HCT116 (cell line): ENCODE measurements around the gene MCRIP2. TPM values are rescaled to one million over a fixed set of nuclear protein-coding genes. Genes with fewer than 3 reads are reported as not detected.

Source experiments
- ATAC-seq: fragments of 200-7000 bp; cut with Tn5 transposase; 2 replicates; pipeline ENCODE4 v1.9.1; 2020; ENCODE audit warnings: mild to moderate bottlenecking, moderate library complexity
- BruUV-seq: library from RNA; stranded (reverse); fragments of 400-500 nt; replicated peaks from 2 replicates; lab custom pipeline; 2021; lab: Mats Ljungman, UMichigan
- CTCF ChIA-PET: fragments of 300-600 bp; sonication (Branson Sonifier 250); formaldehyde crosslinking; loops from one replicate; lab custom pipeline; 2021; ENCODE audit warnings: antibody characterized with exemption; lab: Charles Lee
- POLR2A ChIA-PET: fragments of 300-600, 350-600 bp; sonication (Branson Sonifier 250); formaldehyde crosslinking; loops from one replicate; lab custom pipeline; 2021; ENCODE audit warnings: antibody characterized with exemption; lab: Charles Lee
- RAD21 ChIA-PET, 2 experiments: fragments of 300-600 bp; sonication (Branson Sonifier 250); formaldehyde crosslinking; loops; one replicate each; lab custom pipeline; 2023; ENCODE audit warnings: low total read pairs in 2 of 2; ENCODE audit not compliant: uncharacterized antibody in 2 of 2, unreplicated experiment in 2 of 2, low non-redundant PET in 1 of 2; lab: Charles Lee
- DNase-seq: peaks from one replicate; pipeline ENCODE4 v3.0.0-alpha.2; 2010; ENCODE audit warnings: low read depth, low spot score
- H2AFZ ChIP-seq: fragments of 200-600 bp; shearing (Covaris generic), sonication (generic); 2 replicates; pipeline ENCODE4 v1.6.1; 2017; ENCODE audit warnings: low read depth, mixed run types, mixed read lengths, antibody characterized with exemption, low read length; ENCODE audit not compliant: poor library complexity, severe bottlenecking
- H3K27ac ChIP-seq: 2 replicates; pipeline ENCODE4 v1.5.1; 2012; ENCODE audit warnings: low read depth, low read length
- H3K27me3 ChIP-seq: fragments of 200-600 bp; sonication (generic); 2 replicates; pipeline ENCODE4 v1.6.1; 2016; ENCODE audit warnings: mixed run types, low read length, mixed read lengths; ENCODE audit not compliant: insufficient read depth
- H3K36me3 ChIP-seq, 2 experiments: fragments of 200-500 bp in 1 of 2; fragments of 200-600 bp in 1 of 2; sonication (Bioruptor generic) in 1 of 2; sonication (generic) in 1 of 2; 2 replicates each; pipeline versions ENCODE4 v1.5.1 to v1.6.1; 2014 to 2016; ENCODE audit warnings: low read length in 2 of 2, inconsistent platforms in 1 of 2, mixed read lengths in 1 of 2, mixed run types in 1 of 2; ENCODE audit not compliant: insufficient read depth in 2 of 2, control insufficient read depth in 1 of 2
- H3K4me1 ChIP-seq, 2 experiments: fragments of 200-600 bp in 1 of 2; sonication (generic) in 1 of 2; 2 replicates each; pipeline versions ENCODE4 v1.5.1 to v1.6.1; 2012 to 2017; ENCODE audit warnings: low read length in 2 of 2, inconsistent platforms in 1 of 2, mild to moderate bottlenecking in 1 of 2, mixed read lengths in 1 of 2, mixed run types in 1 of 2, moderate library complexity in 1 of 2; ENCODE audit not compliant: insufficient read depth in 2 of 2, control insufficient read depth in 1 of 2
- H3K4me2 ChIP-seq: fragments of 200-600 bp; sonication (generic); 2 replicates; pipeline ENCODE4 v1.6.1; 2017; ENCODE audit warnings: mixed run types, low read length, mixed read lengths
- H3K4me3 ChIP-seq, 2 experiments: fragments of 200-600 bp in 1 of 2; sonication (generic) in 1 of 2; replicated peaks in 1 of 2; 2 replicates each; pipeline ENCODE4 v1.5.1; 2011 to 2016; ENCODE audit warnings: low read length in 2 of 2, control low read depth in 1 of 2, low read depth in 1 of 2, mild to moderate bottlenecking in 1 of 2, mixed read lengths in 1 of 2, mixed run types in 1 of 2
- H3K79me2 ChIP-seq: fragments of 200-600 bp; sonication (generic); 2 replicates; pipeline ENCODE4 v1.6.1; 2017; ENCODE audit warnings: mild to moderate bottlenecking, mixed run types, low read length, moderate library complexity, mixed read lengths; ENCODE audit not compliant: insufficient read depth
- H3K9ac ChIP-seq: fragments of 200-600 bp; sonication (generic); 2 replicates; pipeline ENCODE4 v1.6.1; 2016; ENCODE audit warnings: low read length, mixed read lengths
- H3K9me2 ChIP-seq: fragments of 200-600 bp; sonication (generic), shearing (Covaris generic); 2 replicates; pipeline ENCODE4 v1.6.1; 2017; ENCODE audit warnings: mixed run types, mild to moderate bottlenecking, moderate library complexity; ENCODE audit not compliant: insufficient read depth
- H3K9me3 ChIP-seq, 2 experiments: fragments of 200-500 bp in 1 of 2; fragments of 200-600 bp in 1 of 2; sonication (Bioruptor generic) in 1 of 2; sonication (generic) in 1 of 2; 2 replicates each; pipeline ENCODE4 v1.6.1; 2014 to 2017; ENCODE audit warnings: low read length in 2 of 2, mixed read lengths in 2 of 2, inconsistent platforms in 1 of 2, low read depth in 1 of 2, mild to moderate bottlenecking in 1 of 2, mixed run types in 1 of 2, moderate library complexity in 1 of 2; ENCODE audit not compliant: control insufficient read depth in 1 of 2, insufficient read depth in 1 of 2
- H4K20me1 ChIP-seq: fragments of 200-600 bp; sonication (generic), shearing (Covaris generic); 2 replicates; pipeline ENCODE4 v1.6.1; 2017; ENCODE audit warnings: mixed run types, mild to moderate bottlenecking, moderate library complexity; ENCODE audit not compliant: insufficient read depth
- CBX3 ChIP-seq: IDR thresholded peaks from 2 replicates; pipeline ENCODE4 v1.6.1; 2012; ENCODE audit warnings: low read depth
- CEBPB ChIP-seq: IDR thresholded peaks from 2 replicates; pipeline ENCODE4 v1.6.1; 2012; ENCODE audit warnings: low read depth
- EGR1 ChIP-seq: IDR thresholded peaks from 2 replicates; pipeline ENCODE4 v1.6.1; 2012; ENCODE audit warnings: low read depth
- ELF1 ChIP-seq: IDR thresholded peaks from 2 replicates; pipeline ENCODE4 v1.6.1; 2012; ENCODE audit warnings: low read depth, borderline replicate concordance
- EZH2phosphoT487 ChIP-seq: fragments of 200-600 bp; IDR thresholded peaks from 2 replicates; pipeline ENCODE4 v1.6.1; 2018; ENCODE audit warnings: antibody characterized with exemption, borderline replicate concordance
- FOSL1 ChIP-seq: IDR thresholded peaks from 2 replicates; pipeline ENCODE4 v1.6.1; 2012; ENCODE audit warnings: low read depth
- JUND ChIP-seq: IDR thresholded peaks from 2 replicates; pipeline ENCODE4 v1.6.1; 2012
- POLR2A ChIP-seq: IDR thresholded peaks from 2 replicates; pipeline ENCODE4 v1.7.0; 2011; ENCODE audit warnings: borderline replicate concordance; ENCODE audit not compliant: insufficient read depth, insufficient read length; ENCODE audit errors: extremely low read depth
- POLR2AphosphoS5 ChIP-seq: IDR thresholded peaks from 2 replicates; pipeline ENCODE4 v1.6.1; 2011; ENCODE audit warnings: mild to moderate bottlenecking, low read depth, low read length, moderate library complexity
- RAD21 ChIP-seq: IDR thresholded peaks from 2 replicates; pipeline ENCODE4 v1.6.1; 2012; ENCODE audit warnings: low read depth, mild to moderate bottlenecking
- SIN3A ChIP-seq: IDR thresholded peaks from 2 replicates; pipeline ENCODE4 v1.6.1; 2012; ENCODE audit warnings: low read depth
- SP1 ChIP-seq: IDR thresholded peaks from 2 replicates; pipeline ENCODE4 v1.6.1; 2012; ENCODE audit warnings: low read depth
- SRF ChIP-seq: IDR thresholded peaks from 2 replicates; pipeline ENCODE4 v1.6.1; 2012; ENCODE audit warnings: low read depth
- TCF7L2 ChIP-seq: IDR thresholded peaks from 2 replicates; pipeline ENCODE4 v1.7.0; 2011; ENCODE audit warnings: borderline replicate concordance, inconsistent platforms; ENCODE audit not compliant: insufficient read depth, insufficient read length; ENCODE audit errors: extremely low read depth
- YY1 ChIP-seq: IDR thresholded peaks from 2 replicates; pipeline ENCODE4 v1.6.1; 2011; ENCODE audit warnings: low read length, low read depth, moderate library complexity, mild to moderate bottlenecking; ENCODE audit not compliant: insufficient replicate concordance; ENCODE audit errors: extremely low read depth
- ZNF274 ChIP-seq: fragments of 200-500 bp; sonication (Bioruptor generic); IDR thresholded peaks from 2 replicates; pipeline ENCODE4 v1.6.1; 2014; ENCODE audit warnings: mild to moderate bottlenecking, low read depth, low read length, inconsistent platforms
- intact Hi-C: fragments of 100-400 bp; cut with micrococcal nuclease; formaldehyde crosslinking; loops from 2 replicates; pipeline ENCODE4 v1.10.0; 2022
- total RNA-seq: library from RNA; stranded (reverse); gene quantifications from one replicate; pipeline ENCODE4 v1.2.1, GENCODE V29; 2021; ENCODE audit not compliant: unreplicated experiment
- TF ChIP-seq, protein P1 (sequence below): IDR thresholded peaks from 2 replicates; pipeline ENCODE4 v1.6.1; 2012; ENCODE audit warnings: low read depth
- TF ChIP-seq, protein P2 (sequence below): IDR thresholded peaks from 2 replicates; pipeline ENCODE4 v1.6.1; 2011; ENCODE audit warnings: mild to moderate bottlenecking, low read length, moderate library complexity; ENCODE audit not compliant: insufficient replicate concordance; ENCODE audit errors: extremely low read depth
- TF ChIP-seq, protein P3 (sequence below): IDR thresholded peaks from 2 replicates; pipeline ENCODE4 v1.6.1; 2012

MCRIP2 gene
- total RNA-seq, 1 experiment from 2014 or later: 34.9 TPM

DNA sequence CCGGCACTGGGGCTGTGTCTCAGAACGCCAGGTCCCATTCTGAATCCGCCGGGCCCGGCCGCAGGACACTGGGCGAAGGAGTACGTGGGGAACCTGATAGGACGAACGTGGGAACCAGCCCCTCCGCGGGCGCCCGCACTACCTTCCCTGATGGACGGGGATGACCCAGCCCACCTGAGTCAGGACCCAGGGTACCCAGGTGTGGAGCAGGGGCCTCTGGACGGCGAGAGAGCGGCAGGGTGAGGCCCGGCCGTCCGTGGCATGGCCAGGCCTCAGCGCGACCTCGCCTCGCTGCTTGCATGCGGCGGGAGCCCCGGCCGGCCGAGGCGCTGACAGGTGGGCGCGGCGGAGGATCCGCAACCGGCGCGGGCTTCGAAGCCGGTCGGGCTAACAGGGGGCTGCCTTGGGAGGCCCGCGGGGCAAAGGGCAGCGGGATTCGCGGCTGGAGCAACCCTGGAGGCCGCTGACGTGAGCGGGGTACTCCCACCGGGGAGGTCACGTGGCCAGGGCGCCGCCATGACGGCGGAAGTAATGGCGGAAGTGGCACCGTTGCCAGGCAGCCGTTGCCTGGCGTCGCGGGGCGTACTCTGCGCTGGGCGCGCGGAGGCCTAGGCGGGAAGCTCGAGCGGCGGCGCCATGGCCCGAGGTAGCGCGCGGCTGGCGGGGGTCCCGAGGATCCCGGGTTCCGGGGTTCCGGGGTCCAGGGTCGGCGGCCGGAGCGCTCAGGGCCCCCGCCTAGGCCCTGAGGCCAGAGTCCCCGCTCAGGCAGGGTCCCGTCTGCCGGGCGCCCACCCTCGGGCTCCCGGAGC, 7.4 kb downstream of the MCRIP2 start, which contains the start of gene WDR90 (continued):
- no peak for TF ChIP-seq TCF7L2
- TF ChIP-seq, all 23 proteins: peak for 5

DNA sequence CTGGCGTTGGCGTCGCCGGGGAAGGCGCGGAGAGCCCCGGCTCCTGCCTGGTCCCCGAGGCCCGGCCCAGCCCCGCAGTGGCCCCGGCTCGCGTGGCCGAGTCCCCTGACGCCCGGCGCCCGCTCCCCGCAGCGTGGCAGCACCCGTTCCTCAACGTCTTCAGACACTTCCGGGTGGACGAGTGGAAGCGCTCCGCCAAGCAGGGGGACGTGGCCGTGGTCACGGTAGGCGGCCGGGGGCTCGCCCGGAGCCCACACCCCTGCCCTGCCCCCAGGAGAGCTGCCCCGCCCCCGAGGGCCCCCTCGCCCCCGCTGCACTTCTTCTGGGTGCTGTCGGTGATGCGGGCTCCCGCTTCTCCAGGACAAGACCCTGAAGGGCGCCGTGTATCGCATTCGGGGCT, 8.0 kb downstream of the MCRIP2 start:
- no peaks in the 10 kb centered on the region for H3K9me3 ChIP-seq
- ChIA-PET CTCF (interaction anchor here (1.9 to 2.3 kb wide), 2 partner anchors 10 to 29 kb away, joined by 5 to 13 read pairs; no protein-coding TSS in a partner anchor), POLR2A (no interaction called here), RAD21 (no interaction called here)
- H3K4me2 ChIP-seq: peak overlapping the region; percentile 84
- BruUV-seq: no TSS peak
- H3K9ac ChIP-seq: peak overlapping the region; percentile 82
- H3K4me3 ChIP-seq: peak overlapping the region; percentile 64 to 68
- ATAC-seq (peak; percentile 10), DNase-seq (no peak)
- H3K27ac ChIP-seq: peak overlapping the region; percentile 96
- no peaks in the 10 kb centered on the region for H3K27me3 ChIP-seq
- H4K20me1 ChIP-seq: no peaks in the 10 kb centered on the region
- no peaks in the 10 kb centered on the region for H3K9me2 ChIP-seq
- H2AFZ ChIP-seq: no peak overlapping the region
- intact Hi-C loops: no loop called here
- no peaks in the 10 kb centered on the region for H3K36me3 ChIP-seq
- peaks cover 13 to 33% of the 10 kb centered on the region in 2 experiments for H3K4me1 ChIP-seq
- no peak for TF ChIP-seq SIN3A
- no peak for TF ChIP-seq EGR1
- no peak for TF ChIP-seq POLR2AphosphoS5
- TF ChIP-seq SRF: no peak
- TF ChIP-seq ZNF274: no peak
- TF ChIP-seq YY1: no peak
- TF ChIP-seq ELF1: no peak
- TF ChIP-seq, protein P1, sequence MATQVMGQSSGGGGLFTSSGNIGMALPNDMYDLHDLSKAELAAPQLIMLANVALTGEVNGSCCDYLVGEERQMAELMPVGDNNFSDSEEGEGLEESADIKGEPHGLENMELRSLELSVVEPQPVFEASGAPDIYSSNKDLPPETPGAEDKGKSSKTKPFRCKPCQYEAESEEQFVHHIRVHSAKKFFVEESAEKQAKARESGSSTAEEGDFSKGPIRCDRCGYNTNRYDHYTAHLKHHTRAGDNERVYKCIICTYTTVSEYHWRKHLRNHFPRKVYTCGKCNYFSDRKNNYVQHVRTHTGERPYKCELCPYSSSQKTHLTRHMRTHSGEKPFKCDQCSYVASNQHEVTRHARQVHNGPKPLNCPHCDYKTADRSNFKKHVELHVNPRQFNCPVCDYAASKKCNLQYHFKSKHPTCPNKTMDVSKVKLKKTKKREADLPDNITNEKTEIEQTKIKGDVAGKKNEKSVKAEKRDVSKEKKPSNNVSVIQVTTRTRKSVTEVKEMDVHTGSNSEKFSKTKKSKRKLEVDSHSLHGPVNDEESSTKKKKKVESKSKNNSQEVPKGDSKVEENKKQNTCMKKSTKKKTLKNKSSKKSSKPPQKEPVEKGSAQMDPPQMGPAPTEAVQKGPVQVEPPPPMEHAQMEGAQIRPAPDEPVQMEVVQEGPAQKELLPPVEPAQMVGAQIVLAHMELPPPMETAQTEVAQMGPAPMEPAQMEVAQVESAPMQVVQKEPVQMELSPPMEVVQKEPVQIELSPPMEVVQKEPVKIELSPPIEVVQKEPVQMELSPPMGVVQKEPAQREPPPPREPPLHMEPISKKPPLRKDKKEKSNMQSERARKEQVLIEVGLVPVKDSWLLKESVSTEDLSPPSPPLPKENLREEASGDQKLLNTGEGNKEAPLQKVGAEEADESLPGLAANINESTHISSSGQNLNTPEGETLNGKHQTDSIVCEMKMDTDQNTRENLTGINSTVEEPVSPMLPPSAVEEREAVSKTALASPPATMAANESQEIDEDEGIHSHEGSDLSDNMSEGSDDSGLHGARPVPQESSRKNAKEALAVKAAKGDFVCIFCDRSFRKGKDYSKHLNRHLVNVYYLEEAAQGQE: no peak
- TF ChIP-seq TCF7L2: no peak
- no peak for TF ChIP-seq JUND
- TF ChIP-seq, protein P2, sequence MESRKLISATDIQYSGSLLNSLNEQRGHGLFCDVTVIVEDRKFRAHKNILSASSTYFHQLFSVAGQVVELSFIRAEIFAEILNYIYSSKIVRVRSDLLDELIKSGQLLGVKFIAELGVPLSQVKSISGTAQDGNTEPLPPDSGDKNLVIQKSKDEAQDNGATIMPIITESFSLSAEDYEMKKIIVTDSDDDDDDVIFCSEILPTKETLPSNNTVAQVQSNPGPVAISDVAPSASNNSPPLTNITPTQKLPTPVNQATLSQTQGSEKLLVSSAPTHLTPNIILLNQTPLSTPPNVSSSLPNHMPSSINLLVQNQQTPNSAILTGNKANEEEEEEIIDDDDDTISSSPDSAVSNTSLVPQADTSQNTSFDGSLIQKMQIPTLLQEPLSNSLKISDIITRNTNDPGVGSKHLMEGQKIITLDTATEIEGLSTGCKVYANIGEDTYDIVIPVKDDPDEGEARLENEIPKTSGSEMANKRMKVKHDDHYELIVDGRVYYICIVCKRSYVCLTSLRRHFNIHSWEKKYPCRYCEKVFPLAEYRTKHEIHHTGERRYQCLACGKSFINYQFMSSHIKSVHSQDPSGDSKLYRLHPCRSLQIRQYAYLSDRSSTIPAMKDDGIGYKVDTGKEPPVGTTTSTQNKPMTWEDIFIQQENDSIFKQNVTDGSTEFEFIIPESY: no peak
- no peak for TF ChIP-seq CEBPB
- no peak for TF ChIP-seq CBX3
- TF ChIP-seq EZH2phosphoT487: no peak
- TF ChIP-seq POLR2A: no peak
- no peak for TF ChIP-seq RAD21
- TF ChIP-seq, protein P3, sequence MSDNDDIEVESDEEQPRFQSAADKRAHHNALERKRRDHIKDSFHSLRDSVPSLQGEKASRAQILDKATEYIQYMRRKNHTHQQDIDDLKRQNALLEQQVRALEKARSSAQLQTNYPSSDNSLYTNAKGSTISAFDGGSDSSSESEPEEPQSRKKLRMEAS: no peak
- no peak for TF ChIP-seq SP1
- no peak for TF ChIP-seq FOSL1
- peaks cover 21% of the 10 kb centered on the region for H3K79me2 ChIP-seq
